ENCODE results near the gene TMEM106A.
A peak's percentile ranks its signal among the peaks of the same experiment; 100 is the strongest.
"Not testable (repeated sequence)": the region's sequence is repeated elsewhere in the genome, so short reads cannot be mapped to it uniquely, and the experiment has no call there.

Gene TMEM106A, protein sequence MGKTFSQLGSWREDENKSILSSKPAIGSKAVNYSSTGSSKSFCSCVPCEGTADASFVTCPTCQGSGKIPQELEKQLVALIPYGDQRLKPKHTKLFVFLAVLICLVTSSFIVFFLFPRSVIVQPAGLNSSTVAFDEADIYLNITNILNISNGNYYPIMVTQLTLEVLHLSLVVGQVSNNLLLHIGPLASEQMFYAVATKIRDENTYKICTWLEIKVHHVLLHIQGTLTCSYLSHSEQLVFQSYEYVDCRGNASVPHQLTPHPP

DNA sequence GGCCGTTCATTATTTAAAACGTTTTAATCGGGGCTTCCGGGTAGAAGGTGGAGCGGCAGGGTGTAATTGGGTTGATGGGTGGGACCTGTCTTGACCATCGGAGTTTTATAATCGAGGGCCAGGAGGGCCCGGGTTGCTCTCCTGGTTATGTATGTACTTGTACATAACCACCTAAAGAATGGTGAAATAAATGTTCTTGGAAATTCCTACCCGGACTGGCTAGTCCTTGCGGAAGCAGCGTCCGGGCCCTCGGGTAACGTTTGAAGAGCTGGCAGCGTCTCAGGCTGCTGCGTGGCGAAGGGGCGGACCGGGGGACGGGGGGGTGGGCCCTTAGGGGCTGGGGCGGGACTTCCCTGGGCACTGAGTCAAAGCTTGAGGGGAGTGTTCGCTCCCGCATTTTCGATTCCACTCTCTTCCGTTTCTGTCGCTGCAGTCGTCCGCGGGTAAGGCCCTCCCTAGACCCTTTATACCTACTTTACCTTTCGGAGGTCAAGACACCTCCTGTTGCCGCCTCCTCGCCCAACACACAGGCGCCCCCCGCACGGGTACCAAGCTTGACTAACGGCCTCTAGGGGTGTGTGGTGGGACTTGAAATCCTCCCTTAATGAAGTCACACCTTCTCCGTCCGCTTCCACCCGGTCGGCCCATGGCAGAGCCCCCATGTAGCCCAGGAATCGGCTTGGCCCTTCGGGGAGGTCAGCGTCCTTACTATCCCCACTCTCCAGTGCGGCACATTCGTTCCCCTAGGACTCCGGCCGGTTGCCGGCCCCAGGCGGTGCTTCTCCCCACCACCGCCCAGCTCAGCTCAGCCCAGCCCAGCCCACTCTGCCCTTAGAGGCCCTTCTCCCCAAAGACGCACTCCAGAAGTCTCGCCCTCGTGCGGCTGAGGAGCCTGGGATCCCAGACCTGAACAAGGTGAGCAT lies at the start of gene TMEM106A:
TMEM106A (plus strand) TSS at position 396 of the 923 bp plus-strand sequence. CDS start 1,167 bp downstream, outside the sequence.
- DNase-seq (ENCODE audit: low spot score): peak; percentile 90
- TF ChIP-seq CTCF (IDR thresholded peaks at IDR 0.05; ENCODE audit: extremely low read depth, missing control alignments): no peak

DNA sequence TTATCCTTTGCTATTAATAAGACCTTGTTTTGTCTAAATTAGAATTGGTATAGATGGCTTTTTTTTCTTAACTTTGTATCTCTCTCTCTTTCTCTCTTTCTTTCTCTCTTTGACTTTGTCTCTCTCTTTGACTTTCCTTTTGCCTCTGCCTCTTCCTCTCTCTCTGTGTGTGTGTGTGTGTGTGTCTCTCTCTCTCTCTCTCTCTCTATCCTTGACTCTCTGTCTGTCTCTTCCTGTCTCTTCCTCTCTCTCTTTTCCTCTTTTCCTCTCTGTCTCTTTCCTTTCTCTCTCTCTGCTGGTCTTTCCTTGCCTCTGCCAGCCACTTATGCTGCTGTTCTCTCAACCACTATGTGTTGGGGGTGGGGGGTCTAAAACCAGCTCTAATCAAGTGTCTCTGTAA lies 45.7 kb upstream of the TMEM106A start:
- DNase-seq (ENCODE audit: low spot score): not testable (repeated sequence)

GRCh38 chr17:43169561-43170139 lies 42.0 kb upstream of the TMEM106A start:
- no peak for TF ChIP-seq CTCF (IDR thresholded peaks at IDR 0.05; ENCODE audit: extremely low read depth, missing control alignments)
- DNase-seq (ENCODE audit: low spot score): peak; percentile 27

DNA sequence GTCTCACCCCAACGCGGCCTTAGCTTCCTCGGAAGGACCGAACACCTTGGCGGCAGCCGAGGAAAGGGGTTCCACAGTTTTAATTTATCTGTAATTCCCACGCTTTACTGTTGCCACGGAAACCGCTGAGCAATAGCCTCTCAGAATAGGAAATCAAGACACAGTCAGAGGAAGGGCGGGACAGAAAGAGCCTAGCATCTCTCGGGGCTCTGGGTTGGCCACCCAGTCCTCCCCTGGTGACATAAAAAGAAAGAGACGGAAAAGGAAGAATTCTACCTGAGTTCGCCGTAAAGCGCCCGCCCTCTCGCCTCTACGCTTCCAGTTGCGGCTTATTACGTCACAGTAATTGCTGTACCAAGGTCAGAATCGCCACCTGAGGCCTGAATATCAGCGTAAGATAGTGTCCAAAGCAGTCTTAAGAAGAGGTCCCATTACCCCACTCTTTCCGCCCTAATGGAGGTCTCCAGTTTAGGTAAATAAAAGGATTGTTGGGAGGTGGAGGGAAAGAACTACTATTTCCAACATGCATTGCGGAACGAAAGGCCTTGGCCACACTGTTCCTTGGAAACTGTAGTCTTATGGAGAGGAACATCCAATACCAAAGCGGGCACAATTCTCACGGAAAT lies 41.4 kb upstream of the TMEM106A start:
- TF ChIP-seq CTCF (IDR thresholded peaks at IDR 0.05; ENCODE audit: extremely low read depth, missing control alignments): no peak
- peak; percentile 94 for DNase-seq (ENCODE audit: low spot score)

DNA sequence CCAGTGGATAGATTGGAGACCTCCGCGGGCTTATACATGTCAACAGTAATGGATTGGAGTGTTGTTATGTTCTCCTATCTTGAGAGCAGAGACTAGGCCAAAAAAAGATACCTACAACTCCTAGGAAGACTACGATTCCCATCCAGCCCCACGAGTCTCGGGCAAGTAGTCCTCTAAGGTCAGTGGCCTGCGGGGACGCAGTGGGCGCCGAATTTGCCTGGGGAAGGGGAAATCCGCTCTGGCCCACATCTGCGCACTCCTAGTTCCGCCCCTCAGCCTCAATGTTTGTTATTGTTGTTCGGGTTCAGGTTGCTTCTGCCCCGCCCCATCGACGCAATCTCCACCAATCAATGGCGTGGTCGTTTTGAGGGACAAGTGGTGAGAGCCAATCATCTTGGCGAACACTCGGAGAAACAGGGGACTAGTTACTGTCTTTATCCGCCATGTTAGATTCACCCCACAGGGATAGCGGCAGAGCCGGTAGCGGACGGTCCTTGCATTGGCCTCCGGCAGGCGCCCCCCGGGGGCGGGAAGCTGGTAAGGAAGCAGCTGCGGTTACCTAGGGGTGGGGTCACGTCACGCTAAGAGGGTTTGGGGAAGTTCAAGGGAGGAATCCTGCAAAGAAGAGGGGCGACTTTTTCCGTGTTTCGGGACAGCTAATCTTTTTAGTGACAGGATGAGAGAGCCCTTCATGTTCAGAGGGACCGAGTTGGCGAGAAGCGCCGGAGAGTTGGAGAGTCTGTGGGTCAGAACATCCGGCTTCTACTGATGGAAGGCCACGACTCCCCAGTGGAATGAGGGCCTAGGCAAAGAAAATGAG lies 40.7 kb upstream of the TMEM106A start, which contains the start of gene NBR1:
NBR1 (plus strand) TSS at position 449 of the 820 bp plus-strand sequence. CDS start 4,586 bp downstream, outside the sequence.
- peak; percentile 93 for DNase-seq (ENCODE audit: low spot score)
- TF ChIP-seq CTCF (IDR thresholded peaks at IDR 0.05; ENCODE audit: extremely low read depth, missing control alignments): no peak

- no peak for TF ChIP-seq CTCF (IDR thresholded peaks at IDR 0.05; ENCODE audit: extremely low read depth, missing control alignments)
- DNase-seq (ENCODE audit: low spot score): no peak
These were observed 39.8 kb upstream of the TMEM106A start for GRCh38 chr17:43171586-43172487.
